MM.1S (cell line): ENCODE measurements around the gene PARD3.

ENCODE experiments used
- EZH2phosphoT487 ChIP-seq: fragments of 300-600 bp; sonication (generic); IDR thresholded peaks from 2 replicates; pipeline ENCODE4 v1.6.1; 2018; ENCODE audit warnings: antibody characterized with exemption, low read length
- TF ChIP-seq, protein P1 (sequence below): fragments of 300-600 bp; sonication (generic); IDR thresholded peaks from 2 replicates; pipeline ENCODE4 v1.5.1; 2016; ENCODE audit warnings: antibody characterized with exemption, low read length, mixed read lengths

DNA sequence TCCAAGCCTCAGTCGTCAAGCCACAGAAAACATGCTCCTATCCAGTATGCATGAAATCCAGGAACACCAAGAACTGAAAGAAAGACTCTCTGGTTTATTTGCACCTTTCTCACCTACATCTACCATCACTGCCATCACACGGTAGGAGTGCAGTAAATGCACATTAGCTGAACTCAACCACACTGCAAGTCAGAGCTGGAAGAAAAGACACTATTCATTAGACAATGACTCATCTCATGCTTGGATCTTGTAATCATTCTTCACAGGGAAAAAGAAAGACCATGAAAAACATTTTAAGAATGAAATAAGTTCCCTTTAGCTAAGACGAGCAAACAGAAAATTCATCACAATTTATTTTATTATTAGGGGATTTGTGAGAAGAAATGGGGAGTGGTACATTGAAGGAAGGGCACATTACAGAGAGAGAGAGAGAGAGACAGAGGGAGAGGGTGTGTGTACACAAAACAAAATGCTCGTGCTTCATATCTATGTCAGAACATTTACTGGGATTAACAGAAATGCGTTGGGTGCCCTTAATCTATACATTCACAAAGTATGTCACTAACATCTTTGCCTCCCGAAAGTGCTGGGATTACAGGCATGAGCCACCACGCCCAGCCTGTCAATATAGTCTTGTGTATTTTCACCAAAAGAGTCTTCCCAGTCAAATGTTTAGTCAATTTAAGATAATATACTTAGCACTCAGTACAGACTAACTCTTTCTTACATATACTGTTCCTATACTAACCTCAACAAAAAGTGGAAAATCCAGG lies 324.9 kb downstream of the PARD3 start:
- TF ChIP-seq, protein P1, sequence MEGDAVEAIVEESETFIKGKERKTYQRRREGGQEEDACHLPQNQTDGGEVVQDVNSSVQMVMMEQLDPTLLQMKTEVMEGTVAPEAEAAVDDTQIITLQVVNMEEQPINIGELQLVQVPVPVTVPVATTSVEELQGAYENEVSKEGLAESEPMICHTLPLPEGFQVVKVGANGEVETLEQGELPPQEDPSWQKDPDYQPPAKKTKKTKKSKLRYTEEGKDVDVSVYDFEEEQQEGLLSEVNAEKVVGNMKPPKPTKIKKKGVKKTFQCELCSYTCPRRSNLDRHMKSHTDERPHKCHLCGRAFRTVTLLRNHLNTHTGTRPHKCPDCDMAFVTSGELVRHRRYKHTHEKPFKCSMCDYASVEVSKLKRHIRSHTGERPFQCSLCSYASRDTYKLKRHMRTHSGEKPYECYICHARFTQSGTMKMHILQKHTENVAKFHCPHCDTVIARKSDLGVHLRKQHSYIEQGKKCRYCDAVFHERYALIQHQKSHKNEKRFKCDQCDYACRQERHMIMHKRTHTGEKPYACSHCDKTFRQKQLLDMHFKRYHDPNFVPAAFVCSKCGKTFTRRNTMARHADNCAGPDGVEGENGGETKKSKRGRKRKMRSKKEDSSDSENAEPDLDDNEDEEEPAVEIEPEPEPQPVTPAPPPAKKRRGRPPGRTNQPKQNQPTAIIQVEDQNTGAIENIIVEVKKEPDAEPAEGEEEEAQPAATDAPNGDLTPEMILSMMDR = no peak
- no peak for TF ChIP-seq EZH2phosphoT487
